NCI-H82 (cell line): Measurements from ENCODE around the gene SYMPK.

ENCODE experiments used
- DNase-seq: peaks from one replicate; lab custom pipeline; 2025; lab: John Stamatoyannopoulos, UW

SYMPK gene

DNA sequence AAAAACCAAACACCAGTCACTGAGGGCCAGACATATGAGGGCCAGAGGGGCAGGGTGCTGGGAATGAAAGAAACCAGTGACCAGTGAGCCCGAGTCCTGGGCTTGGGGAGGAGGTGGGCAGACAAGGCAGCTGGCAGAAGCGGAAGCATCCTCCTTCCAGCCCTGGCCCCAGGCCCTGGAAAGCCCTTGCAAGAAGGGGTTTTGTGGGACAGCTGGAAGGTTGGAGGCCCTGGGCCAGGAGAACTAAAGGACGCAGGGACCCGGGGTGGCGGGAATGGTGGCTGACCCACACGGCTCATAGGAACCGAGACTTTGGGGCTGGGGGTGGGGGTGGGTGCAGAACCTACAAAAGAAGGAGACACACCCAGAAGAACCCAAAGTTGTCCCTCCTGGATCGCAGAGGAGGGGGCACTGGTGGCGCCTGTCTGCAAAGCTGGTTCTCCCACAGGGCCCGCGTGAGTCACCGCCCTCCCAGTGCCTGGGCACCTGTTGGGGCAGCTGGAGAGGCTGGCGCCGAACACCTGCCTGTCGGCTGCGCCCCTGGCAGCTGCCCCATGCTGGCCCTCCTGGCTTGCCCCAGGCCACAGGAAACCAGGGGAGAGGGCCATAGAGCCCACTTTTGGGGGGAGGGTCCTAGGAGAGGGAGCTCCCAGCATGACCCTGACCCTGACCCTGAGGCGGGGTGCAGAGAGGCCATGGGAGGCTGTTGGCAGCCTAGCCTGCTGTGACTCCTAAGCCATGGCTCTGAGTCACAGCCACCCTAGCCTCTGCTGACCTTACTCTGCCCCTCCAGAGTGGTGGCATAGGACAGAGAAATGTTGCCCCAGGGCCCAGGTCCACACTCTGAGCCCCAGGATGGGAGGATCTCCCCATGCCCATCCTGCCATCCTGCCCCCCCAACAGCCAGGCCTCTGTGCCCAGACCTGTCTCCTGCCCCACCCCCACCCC lies 81.5 kb downstream of the SYMPK start:
- DNase-seq = no peak

DNA sequence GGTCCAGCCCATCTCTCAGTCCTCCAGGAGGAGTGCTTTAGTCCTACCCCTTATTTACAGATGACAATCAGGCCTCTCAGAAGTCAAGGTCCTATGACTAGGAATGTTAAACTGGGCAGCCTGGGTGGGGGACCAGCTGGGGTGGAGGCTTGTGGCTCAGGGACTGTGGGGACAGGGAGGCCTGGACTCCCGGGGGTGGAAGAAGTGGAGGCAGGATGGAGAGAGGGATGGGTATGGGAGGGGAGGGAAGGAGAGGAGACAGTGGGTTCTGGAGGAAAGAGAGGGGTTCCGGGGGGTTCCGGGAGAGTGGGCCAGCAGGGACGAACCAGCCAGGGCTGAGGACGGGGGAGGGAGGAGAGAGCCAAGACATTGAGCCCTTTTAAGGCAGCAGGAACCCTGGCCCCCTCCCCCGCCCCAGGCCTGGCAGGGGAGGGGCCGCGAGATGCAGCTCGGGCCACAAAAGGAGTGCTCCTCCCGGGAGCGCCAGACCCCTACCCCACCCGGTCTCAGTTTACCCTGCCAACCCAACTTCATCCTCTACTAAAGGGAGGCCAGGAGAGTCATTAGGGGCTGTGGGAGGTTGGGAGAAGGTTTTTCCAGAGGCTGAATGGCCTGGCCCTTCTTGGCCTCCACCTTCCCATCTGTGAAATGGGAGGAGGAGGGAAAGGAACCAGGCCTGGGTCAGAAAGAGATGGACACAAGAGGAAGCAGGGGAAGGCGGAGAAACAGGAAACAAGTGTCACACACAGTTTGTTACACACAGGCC lies 82.3 kb downstream of the SYMPK start:
- no peak for DNase-seq

DNA sequence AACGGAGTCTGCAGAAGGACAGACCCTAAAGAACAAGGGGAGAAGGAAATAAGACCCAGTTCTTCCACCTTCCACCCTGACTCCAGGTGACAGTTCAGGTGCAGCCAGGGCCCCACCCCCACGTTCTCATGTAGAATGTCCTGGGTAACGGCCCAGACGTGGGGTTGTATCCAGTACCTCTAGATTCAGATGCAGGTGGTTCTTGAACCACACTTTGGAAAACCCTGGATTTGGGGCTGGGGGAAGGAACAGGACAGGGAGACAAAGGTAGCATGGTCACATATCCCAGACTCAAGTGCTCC lies 82.8 kb downstream of the SYMPK start:
- no peak for DNase-seq

DNA sequence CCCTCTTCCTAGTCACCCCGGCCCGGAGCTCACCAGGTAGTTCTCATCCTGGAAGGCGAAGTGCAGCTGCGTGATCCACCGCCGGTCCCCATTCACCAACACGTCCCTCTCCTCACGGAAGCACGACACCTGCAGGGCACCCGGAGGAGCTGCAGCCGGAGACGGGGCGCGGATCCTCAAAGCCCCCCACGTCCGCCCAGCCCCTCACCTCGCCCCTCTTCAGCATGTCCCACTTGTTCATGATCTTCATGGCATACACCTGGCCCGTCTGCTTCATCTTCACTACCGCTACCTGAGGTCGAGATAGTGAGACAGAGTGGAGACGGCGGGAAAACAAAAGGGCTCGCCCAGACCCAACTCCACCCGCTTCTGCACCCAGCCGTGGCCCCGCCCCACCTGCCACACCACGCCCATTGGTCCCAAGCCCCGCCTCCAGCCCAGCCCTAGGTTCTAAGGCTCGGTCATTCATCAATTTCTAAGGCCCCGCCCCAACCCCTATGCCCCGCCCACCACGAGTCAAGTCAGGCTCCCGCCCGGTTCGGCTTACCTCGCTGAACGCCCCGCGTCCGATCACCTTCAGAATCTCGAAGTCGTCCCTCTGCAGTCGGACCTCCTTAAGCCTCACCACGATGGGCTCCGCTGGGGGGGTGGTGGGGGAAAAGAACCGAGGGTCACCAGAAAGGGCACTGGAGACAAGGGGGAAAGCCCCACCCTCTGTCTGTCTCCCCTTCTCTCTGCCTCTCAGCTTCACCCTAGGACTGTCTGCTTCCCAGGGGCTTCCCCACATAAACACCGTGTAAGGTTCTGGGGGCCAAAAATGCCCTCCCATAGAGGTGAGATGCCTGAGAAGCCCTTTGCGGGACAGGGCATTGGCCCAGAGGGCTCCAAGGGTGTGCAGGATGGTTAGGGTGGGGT lies 83.5 kb downstream of the SYMPK start:
- DNase-seq = peak; percentile 94

DNA sequence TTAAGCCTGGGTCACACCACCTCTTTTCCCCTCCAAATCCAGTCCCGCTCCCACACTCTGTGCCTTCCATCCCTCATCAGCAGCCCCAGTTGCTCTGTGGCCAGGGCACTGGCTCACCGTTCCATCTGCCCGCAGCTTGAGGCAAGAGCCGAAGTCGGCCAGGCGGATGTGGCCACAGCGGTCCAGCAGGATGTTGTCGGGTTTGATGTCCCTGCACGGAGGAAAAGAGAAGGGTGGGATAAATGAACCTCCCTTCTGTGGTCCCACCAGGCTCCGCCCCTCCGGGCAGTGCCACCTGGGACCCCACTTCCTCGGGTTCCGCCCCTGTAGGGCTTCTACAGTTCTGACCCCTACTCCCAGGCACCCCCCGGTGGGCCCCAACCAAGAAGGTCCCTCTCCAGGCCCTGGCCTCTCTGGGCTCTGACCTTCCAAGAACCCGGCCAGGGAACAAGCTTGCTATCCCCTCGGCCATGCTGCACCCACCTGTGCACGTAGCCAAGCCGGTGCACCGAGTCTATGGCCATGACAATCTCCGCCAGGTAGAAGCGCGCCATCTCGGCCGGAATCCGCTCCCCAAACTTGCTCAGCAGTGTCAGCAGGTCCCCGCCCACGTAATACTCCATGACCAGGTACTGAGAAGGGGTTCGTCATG lies 84.8 kb downstream of the SYMPK start:
- no peak for DNase-seq

DNA sequence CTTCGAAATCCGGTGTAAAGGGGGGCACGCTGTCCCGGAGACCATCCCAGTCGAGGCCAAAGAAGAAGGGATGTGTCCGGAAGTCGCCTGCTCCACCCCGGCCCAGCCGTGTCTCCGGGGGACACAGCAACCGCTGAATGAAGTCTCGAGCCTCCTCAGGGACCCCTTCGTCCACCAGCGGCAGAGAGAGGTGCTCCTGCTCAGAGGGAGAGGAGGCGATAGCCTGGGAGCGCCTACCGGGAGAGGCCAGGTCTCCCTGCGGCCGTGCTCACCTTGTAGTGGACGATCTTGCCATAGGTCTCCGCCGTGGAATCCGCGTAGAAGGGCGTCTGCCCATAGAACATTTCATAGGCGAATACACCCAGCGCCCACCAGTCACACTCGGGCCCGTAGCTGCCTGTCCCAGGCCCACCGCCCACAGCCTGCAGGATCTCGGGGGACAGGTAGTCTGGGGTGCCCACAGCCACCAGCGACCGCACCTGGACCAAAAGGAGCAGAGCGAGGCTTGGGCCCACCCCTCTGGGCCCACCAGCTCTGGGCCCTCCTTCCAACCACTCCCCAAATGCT lies 85.5 kb downstream of the SYMPK start:
- DNase-seq = no peak

DNA sequence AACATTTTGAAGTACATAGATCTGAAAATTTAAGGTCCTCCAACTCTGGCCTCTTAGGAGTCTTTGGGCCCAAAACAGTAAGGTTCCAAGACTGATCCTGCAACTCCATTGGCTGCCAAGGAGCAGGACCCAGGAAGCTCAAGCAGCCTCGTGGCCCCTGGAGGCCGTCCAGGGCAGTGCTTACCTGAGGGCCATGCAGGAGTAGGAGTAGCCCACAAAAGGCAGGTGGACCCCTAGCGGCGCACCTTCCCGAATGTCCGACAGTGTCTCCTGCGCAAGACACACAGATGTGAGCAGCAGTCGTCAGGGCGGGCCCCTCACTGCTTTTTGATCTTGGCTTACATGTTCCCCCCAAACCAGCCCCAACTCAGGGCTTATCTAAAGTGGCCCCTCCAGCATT lies 88.2 kb downstream of the SYMPK start:
- DNase-seq = peak; percentile 34

DNA sequence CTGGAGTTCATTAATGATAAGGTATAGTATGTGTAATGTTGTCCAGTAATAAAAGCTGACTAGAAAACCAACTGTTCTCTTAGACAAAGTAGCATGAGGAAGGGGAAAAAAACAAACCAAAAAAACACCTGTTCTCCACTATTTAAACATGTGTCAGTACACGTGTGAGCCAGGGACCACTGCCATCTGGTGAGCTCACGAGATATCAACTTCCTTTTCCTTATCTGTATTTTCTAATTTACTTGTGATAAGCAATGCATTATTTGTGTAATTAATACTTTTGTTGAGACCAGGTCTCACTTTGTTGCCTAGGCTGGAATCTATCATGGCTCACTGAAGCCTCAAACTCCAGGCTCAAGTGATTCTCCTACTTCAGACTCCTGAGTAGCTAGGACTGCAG lies 89.6 kb downstream of the SYMPK start:
- DNase-seq = no peak

DNA sequence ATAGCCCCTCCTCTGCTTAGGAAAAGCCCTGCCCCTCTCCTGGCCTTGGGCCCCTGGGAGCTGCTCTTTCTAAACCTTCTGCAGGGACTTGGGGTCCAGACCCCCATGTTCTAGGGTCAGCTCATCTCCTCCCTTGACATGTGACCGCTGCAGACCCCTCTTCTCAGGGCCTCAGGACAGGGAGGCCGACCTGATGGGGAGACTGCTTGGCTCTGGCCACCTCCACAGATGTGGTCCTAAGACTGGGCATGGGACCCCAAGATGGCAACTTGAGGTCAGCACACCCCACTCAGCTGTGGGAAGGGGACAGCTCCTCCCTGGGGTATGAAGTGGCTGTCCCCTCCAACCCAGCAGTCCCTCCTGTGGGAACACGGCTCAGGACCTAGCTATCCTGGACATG lies 90.0 kb downstream of the SYMPK start:
- DNase-seq = no peak

DNA sequence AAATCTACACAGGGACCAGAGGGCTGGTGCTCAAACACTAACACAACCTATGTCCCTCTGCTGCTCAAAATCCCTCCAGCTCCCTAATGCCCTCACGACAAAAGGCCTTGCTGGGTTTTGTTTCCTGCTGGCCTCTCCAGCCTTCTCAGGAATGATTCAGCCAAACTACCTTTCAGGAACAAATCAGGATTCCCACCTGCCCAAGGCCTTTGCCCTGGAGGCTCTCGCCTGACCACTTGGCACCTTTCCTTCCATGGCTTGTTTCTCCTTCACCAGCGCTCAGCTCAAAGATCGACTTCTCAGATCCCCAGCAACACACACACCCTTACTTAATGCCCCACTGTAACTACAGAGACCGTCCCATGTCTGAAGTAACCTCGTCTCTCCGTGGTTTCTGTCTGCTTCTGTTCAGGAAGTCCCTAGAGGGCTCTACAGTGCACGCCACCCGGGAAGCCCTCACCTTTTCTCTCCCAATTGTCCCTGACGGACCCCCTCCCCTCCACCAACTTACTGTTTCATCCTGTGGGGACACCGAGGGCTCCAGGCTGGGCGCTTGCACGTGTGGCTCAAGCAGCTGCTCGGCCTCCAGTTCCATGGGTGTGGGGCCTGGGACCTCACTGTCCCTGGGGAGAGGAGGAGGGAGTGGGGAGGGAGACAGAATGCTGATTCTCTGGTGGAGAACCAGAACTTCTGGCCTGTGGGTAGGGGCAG lies 90.7 kb downstream of the SYMPK start:
- no peak for DNase-seq

DNA sequence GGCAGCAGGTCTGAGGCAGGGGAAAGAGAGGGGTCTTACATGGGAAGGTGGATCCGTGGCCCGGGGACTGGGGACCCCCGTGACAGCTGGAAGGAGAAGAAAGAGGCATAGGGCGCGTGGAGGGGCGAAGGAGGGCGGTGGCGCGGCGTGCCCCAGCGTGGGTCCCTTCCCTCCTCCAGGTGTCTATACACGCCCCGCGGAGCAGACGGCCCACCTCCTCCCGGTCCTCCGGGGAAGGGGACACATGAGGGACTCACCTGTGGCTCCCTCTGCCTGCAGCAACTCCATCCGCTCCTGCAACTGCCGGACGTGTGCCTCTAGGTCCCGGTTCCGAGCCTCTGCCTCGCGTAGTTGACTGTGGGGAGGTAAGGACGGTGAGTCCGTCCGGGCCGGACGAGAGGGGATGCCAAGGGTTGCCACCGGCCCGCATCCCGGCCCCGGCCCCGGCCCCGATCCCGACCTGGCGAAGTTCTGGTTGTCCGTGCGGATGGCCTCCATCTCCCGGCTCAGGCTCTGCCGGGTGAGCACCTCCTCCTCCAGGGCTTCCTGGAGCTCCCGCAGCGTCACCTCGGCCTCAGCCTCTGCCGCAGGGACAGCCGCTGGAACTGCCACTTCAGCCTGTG lies 91.5 kb downstream of the SYMPK start:
- no peak for DNase-seq

DNA sequence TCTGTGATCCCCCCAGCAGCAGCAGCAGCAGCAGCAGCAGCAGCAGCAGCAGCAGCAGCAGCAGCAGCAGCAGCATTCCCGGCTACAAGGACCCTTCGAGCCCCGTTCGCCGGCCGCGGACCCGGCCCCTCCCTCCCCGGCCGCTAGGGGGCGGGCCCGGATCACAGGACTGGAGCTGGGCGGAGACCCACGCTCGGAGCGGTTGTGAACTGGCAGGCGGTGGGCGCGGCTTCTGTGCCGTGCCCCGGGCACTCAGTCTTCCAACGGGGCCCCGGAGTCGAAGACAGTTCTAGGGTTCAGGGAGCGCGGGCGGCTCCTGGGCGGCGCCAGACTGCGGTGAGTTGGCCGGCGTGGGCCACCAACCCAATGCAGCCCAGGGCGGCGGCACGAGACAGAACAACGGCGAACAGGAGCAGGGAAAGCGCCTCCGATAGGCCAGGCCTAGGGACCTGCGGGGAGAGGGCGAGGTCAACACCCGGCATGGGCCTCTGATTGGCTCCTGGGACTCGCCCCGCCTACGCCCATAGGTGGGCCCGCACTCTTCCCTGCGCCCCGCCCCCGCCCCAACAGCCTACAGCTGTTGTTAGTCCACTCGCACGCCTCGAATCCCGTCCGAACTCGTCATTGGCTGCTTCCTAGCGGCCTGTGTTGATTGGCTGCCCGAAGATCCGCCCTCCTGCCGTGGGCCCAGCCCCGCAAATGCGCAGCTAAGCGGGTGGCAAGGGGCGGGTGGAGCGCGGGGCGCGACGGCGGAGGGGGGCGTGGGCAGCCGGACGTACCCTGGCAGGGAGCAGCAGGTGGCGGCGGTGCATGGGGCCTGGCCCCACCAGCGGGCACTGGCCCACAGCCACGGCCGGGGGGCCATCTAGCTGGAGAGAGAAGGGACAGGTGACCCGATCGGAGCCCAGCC lies 92.5 kb downstream of the SYMPK start:
- peak; percentile 100 for DNase-seq

DNA sequence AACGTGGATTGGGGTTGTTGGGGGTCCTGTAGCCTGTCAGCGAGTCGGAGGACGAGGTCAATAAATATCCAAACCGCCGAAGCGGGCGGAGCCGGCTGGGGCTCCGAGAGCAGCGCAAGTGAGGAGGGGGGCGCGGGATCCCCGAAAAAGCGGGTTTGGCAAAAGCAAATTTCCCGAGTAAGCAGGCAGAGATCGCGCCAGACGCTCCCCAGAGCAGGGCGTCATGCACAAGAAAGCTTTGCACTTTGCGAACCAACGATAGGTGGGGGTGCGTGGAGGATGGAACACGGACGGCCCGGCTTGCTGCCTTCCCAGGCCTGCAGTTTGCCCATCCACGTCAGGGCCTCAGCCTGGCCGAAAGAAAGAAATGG lies 93.1 kb downstream of the SYMPK start:
- peak; percentile 72 for DNase-seq

DNA sequence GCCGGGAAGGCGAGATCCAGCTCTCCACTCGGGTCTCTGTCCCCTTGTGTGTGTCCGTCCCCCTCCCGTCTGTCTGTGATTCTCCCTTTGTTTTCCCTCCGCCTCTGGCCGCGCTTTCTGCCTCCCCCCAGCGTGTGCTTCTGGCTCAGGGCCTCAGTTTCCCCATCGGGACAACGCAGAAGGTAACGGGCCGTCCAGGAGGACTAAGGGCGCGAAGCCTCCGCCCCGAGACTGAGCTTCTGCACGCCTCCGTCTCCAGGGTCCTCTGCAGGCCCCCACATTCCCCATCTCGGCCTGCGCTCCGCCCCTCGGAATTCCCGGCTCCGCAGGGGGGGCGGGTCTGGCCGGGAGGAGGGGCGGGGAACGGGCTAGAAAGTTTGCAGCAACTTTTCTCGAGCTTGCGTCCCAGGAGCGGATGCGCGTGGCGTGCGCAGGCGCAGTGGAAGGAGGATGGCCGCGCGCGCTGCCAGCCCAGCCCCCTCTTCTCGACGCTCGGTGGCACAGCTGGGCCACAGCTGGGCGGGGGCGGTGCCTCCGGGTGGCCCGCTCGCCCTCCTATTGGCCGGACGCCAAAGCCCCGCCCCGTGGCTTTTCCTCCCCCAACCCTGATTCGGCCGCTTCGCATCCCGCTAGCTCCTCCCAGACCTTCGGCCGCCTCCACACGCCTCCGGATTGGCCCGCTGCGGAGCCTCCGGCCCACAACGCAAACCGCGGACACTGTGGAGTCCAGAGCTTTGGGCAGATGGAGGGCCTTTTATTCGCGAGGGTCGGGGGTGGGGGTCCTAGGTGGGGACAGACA lies 93.8 kb downstream of the SYMPK start, which contains the start of gene SIX5:
Gene SIX5 (minus strand): TSS at position 269 of the 799 bp plus-strand sequence. CDS start 408 bp downstream, outside the sequence.
- peak; percentile 98 for DNase-seq

DNA sequence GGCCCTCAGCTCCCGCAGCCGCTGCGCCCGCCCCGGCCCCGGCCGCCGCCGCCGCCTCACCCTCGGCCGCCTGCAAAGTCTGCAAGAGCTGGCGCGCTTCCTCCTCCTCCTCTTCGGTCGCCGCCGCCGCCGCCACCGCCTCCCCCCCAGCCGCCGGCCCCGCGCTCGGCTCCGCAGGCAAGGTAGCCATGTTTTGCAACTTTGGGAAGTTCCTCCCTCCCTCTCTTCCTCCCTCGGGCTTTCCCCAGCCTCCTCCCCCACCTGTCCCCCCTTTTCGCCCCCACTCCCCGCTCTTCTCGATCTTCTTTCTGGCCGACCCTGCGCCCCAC lies 94.3 kb downstream of the SYMPK start:
- DNase-seq = peak; percentile 54

DNA sequence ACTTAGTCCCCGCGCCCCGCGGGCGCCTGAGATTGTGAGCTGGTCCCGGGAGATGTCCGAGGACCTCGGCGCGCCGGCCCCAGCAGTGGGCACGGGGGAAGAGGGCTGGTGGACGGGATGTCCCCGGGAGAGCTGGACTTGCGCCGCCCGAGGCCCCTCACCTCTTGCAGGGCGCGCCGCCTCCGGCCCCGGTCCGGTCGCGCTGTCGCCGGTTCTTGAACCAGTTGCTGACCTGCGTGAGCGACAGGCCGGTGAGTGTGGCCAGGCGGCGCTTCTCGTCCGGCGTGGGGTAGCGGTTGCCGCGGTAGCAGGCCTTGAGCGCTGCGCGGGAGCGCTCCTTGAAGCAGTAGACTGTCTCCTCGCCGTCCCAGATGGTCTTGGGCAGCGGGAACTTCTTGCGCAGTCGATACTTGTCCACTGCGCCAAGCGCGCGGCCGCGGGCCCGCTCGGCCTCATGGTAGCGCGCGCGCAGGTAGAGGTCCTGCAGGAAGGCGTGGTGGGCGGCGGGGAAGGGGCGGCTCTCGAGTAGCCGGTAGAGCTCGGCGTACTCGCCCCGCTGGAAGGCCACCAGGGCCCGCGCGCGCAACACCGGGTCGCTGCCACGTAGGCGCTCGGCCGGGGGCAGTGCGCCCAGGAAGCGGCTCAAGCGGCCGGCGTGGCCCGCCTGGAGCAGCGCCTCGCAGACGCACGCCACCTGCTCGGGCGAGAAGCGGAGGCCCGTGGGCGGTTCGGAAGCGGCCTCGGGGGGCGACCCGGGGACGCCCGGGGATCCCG lies 94.9 kb downstream of the SYMPK start:
- DNase-seq = peak; percentile 72

DNA sequence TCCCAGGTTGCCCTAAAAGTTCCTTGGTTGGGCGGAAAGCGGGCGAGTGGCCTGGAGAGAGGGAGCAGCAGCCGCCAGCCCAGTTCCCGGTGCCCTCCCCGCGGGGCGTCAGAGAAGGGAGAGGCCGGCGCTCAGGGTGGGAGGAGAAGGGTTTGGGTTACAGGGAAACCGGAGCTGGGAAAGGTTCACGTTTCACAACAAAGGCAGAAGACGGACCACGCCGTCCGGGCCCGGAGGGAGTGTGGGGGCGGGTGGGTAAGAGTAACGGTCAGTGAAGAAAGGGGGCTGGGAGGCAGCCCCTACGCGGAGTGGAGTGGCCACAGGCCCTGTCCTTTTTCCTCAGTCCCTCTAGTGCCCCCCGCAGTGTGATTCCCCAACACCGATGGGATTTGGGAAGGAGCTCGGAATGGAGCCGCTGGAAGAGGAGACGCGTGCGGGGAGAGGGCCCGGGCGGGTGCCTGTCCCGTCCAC lies 95.5 kb downstream of the SYMPK start:
- peak; percentile 52 for DNase-seq
